Naive thymus-derived CD4-positive, alpha-beta T cell (primary cell): Measurements from ENCODE around the gene MANSC1. TPM values are rescaled to one million over a fixed set of nuclear protein-coding genes. Genes with fewer than 3 reads are reported as not detected.
A peak's percentile ranks its signal among the peaks of the same experiment; 100 is the strongest.

Experiments
- ATAC-seq: fragments of 150-1000 bp; cut with Tn5 transposase; 2 replicates; pipeline ENCODE4 v1.10.0; 2021; ENCODE audit warnings: mild to moderate bottlenecking, moderate library complexity
- CTCF ChIA-PET: fragments of 350-600 bp; sonication (Branson Sonifier 250); formaldehyde crosslinking; loops from one replicate; lab custom pipeline; 2021; ENCODE audit warnings: antibody characterized with exemption; lab: Charles Lee
- POLR2A ChIA-PET: fragments of 350-600 bp; sonication (Branson Sonifier 250); formaldehyde crosslinking; loops from one replicate; lab custom pipeline; 2021; ENCODE audit warnings: antibody characterized with exemption, inconsistent platforms; lab: Charles Lee
- DNase-seq, 9 donors: peaks; one replicate each; pipeline versions ENCODE4 v3.0.0 to v3.0.0-alpha.2; 2020 to 2022; ENCODE audit warnings: mixed read lengths in 1 of 9
- H3K27ac ChIP-seq: one replicate; pipeline ENCODE4 v1.7.0; 2013; ENCODE audit warnings: mild to moderate bottlenecking, low read depth, low read length, moderate library complexity
- H3K27me3 ChIP-seq, 2 donors: one replicate each; pipeline ENCODE4 v1.7.0; 2013; ENCODE audit warnings: low read length in 2 of 2, mild to moderate bottlenecking in 2 of 2, moderate library complexity in 2 of 2; ENCODE audit not compliant: control insufficient read depth in 2 of 2, insufficient read depth in 2 of 2
- H3K36me3 ChIP-seq, 3 experiments: 1 replicate in 2 of 3; 2 replicates in 1 of 3; pipeline ENCODE4 v1.7.0; 2013; ENCODE audit warnings: low read length in 3 of 3, mild to moderate bottlenecking in 3 of 3, moderate library complexity in 1 of 3; ENCODE audit not compliant: insufficient read depth in 3 of 3, control insufficient read depth in 2 of 3
- H3K4me1 ChIP-seq, 2 donors: one replicate each; pipeline ENCODE4 v1.7.0; 2013; ENCODE audit warnings: low read length in 2 of 2, mild to moderate bottlenecking in 2 of 2, moderate library complexity in 1 of 2; ENCODE audit not compliant: control insufficient read depth in 2 of 2, insufficient read depth in 2 of 2
- H3K4me3 ChIP-seq: 2 replicates; pipeline ENCODE4 v1.7.0; 2013; ENCODE audit warnings: mild to moderate bottlenecking, low read length
- H3K9me3 ChIP-seq, 3 experiments: 1 replicate in 2 of 3; 2 replicates in 1 of 3; pipeline ENCODE4 v1.7.0; 2013; ENCODE audit warnings: low read length in 3 of 3; ENCODE audit not compliant: control insufficient read depth in 2 of 3
- H3K27ac Mint-ChIP-seq, 9 donors: one replicate each; pipeline ENCODE4 v1.8.0; 2020 to 2022; ENCODE audit warnings: mixed read lengths in 9 of 9, mild to moderate bottlenecking in 8 of 9, moderate library complexity in 5 of 9, inconsistent platforms in 2 of 9
- H3K27me3 Mint-ChIP-seq, 5 donors: one replicate each; pipeline ENCODE4 v1.8.0; 2021 to 2022; ENCODE audit warnings: mixed read lengths in 5 of 5, mild to moderate bottlenecking in 1 of 5
- H3K36me3 Mint-ChIP-seq, 5 donors: one replicate each; pipeline ENCODE4 v1.8.0; 2020 to 2022; ENCODE audit warnings: mixed read lengths in 5 of 5, mild to moderate bottlenecking in 3 of 5, inconsistent platforms in 1 of 5
- H3K4me1 Mint-ChIP-seq, 7 donors: one replicate each; pipeline ENCODE4 v1.8.0; 2020 to 2022; ENCODE audit warnings: mixed read lengths in 7 of 7, mild to moderate bottlenecking in 3 of 7, inconsistent platforms in 1 of 7
- H3K4me3 Mint-ChIP-seq, 10 donors: one replicate each; pipeline ENCODE4 v1.8.0; 2020 to 2022; ENCODE audit warnings: mild to moderate bottlenecking in 10 of 10, mixed read lengths in 10 of 10, moderate library complexity in 6 of 10, inconsistent platforms in 2 of 10
- H3K9me3 Mint-ChIP-seq, 11 donors: one replicate each; pipeline ENCODE4 v1.8.0; 2020 to 2022; ENCODE audit warnings: mixed read lengths in 11 of 11, mild to moderate bottlenecking in 4 of 11, inconsistent platforms in 1 of 11, moderate library complexity in 1 of 11
- intact Hi-C, 2 donors: fragments of 100-400 bp; cut with micrococcal nuclease; formaldehyde crosslinking; loops; one replicate each; pipeline ENCODE4 v1.15.1; 2023
- polyA plus RNA-seq, 2 donors: library from polyadenylated mRNA; unstranded; fragments of 300-500 nt; fragmentation: Illumina TruSeq; gene quantifications; one replicate each; pipeline ENCODE4 v1.2.3, GENCODE V29; 2021
- total RNA-seq, 6 experiments: library from RNA in 5 of 6; stranded (reverse) in 5 of 6; gene quantifications; 1 replicate in 5 of 6; 2 replicates in 1 of 6; pipeline ENCODE4 v1.2.3 and lab custom pipeline; 2021 to 2026

Gene MANSC1
- total and polyA plus RNA-seq, 7 experiments from 2014 or later: 0.60 to 4.2 (median 0.97) TPM

DNA sequence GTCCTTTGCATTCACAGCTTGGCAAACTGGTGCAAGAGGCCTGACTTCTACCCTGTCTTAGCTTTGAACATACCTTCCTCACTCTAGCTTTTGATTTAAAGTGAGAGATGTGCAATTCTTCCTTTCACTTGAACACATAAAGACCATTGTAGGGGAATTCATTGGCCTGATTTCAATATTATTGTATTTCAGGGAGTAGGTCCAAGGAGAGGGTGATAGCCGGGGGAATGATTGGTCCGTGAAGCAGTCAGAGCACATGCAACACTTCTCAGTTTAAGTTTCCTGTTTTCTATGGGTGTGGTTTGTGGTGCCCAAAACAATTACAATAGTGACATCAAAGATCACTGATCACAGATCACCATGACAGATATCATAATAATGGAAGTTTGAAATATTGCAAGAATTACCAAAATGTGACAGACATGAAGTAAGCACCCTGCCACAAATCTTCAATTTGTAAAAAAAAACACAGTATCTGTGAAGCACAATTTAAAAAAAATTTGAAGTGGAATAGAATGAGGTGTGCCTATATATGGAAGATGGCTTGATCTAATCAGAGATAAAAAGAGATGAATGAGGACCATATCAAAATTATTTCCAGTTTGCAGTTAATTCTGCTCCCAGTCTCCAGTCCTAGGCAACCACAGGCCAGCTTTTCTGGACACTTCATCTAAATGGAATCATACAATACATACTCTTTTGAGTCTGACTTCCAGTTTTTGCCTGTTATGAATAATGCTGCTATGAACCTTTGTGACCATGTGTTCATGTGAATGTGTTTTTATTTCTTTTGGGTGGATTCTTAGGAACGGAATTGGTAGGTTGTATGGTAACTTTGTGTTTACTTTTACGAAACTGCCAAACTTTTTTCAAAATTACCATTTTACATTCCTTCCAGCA lies 30.0 kb upstream of the MANSC1 start:
- H3K4me3 ChIP-seq: no peak overlapping the region
- Mint-ChIP-seq H3K36me3 (peaks cover 0 to 42% (median 37%) of the 10 kb centered on the region in 5 donors), H3K4me1 (peaks cover 16 to 62% (median 52%) of the 10 kb centered on the region in 7 donors), H3K27ac (peak overlapping the region; percentile 78 to 98 (median 91)), H3K27me3 (no peaks in the 10 kb centered on the region), H3K9me3 (peaks cover 0 to 11% (median 0%) of the 10 kb centered on the region in 11 donors), H3K4me3 (peak overlapping the region in 7 of 10 donors; percentile 7 to 65 (median 30))
- no peaks in the 10 kb centered on the region for H3K27me3 ChIP-seq
- POLR2A ChIA-PET: interaction anchor here (0.5 to 4.3 kb wide), 17 partner anchors 15 to 345 kb away, joined by 3 to 27 read pairs (median 3); partner anchors contain the start of gene DUSP16
- peaks cover 0 to 4% (median 0%) of the 10 kb centered on the region in 3 experiments for H3K36me3 ChIP-seq
- H3K4me1 ChIP-seq: peaks cover 21 to 68% of the 10 kb centered on the region in 2 donors
- peak overlapping the region; percentile 56 for H3K27ac ChIP-seq
- intact Hi-C loops: loop anchor here (1.0 to 5.0 kb wide), 3 partner anchors 63 to 407 kb away; partner anchors contain the start of gene APOLD1 (in 1 of the 2)
- DNase-seq (peak in 7 of 9 donors; percentile 56 to 82 (median 72)), ATAC-seq (peak; percentile 92)
- CTCF ChIA-PET: interaction anchor here (0.6 to 7.1 kb wide), 8 partner anchors 30 to 356 kb away, joined by 3 to 91 read pairs (median 4); partner anchors contain the start of genes DUSP16 and MANSC1
- H3K9me3 ChIP-seq: no peaks in the 10 kb centered on the region

DNA sequence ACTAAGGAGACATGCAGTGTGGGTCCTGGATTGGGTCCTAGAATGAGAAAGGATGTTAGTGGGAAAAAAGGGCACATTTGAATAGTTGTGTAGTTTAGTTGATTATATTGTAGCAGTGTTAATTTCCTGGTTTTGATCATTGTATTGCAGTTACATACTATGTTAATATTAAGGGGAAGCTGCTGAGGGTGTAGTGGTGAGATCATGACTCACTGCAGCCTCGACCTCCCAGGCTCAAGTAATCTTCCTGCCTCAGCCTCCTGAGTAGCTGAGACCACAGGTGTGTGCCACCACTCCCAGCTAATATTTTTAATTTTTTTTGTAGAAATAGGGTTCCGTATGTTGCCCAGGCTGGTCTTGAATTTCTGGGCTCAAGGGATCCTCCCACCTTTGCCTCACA lies 28.6 kb upstream of the MANSC1 start:
- Histone ChIP-seq H3K36me3 (peaks cover 0 to 3% (median 0%) of the 10 kb centered on the region in 3 experiments), H3K4me3 (no peak overlapping the region), H3K27me3 (no peaks in the 10 kb centered on the region), H3K27ac (no peak overlapping the region), H3K4me1 (peaks cover 14 to 53% of the 10 kb centered on the region in 2 donors), H3K9me3 (no peaks in the 10 kb centered on the region)
- intact Hi-C loops: loop anchor here in 1 of 2 donors (5.0 kb wide), 1 partner anchor 409 kb away; the partner anchor contains the start of gene APOLD1
- no peaks in the 10 kb centered on the region for H3K27me3 Mint-ChIP-seq
- ChIA-PET CTCF (interaction anchor here (0.6 to 7.1 kb wide), 8 partner anchors 184 to 532 kb away, joined by 3 to 91 read pairs (median 6); partner anchors contain the start of gene DUSP16), POLR2A (interaction anchor here (1.2 to 4.3 kb wide), 9 partner anchors 88 to 356 kb away, joined by 3 to 27 read pairs (median 5); partner anchors contain the start of gene DUSP16)
- H3K27ac Mint-ChIP-seq: peak overlapping the region; percentile 26 to 91 (median 84)
- peaks cover 0 to 9% (median 0%) of the 10 kb centered on the region in 11 donors for H3K9me3 Mint-ChIP-seq
- peaks cover 7 to 48% (median 42%) of the 10 kb centered on the region in 7 donors for H3K4me1 Mint-ChIP-seq
- DNase-seq (no peak), ATAC-seq (no peak)
- H3K36me3 Mint-ChIP-seq: peaks cover 2 to 31% (median 26%) of the 10 kb centered on the region in 5 donors
- H3K4me3 Mint-ChIP-seq: peak overlapping the region in 1 of 10 donors; percentile 35

DNA sequence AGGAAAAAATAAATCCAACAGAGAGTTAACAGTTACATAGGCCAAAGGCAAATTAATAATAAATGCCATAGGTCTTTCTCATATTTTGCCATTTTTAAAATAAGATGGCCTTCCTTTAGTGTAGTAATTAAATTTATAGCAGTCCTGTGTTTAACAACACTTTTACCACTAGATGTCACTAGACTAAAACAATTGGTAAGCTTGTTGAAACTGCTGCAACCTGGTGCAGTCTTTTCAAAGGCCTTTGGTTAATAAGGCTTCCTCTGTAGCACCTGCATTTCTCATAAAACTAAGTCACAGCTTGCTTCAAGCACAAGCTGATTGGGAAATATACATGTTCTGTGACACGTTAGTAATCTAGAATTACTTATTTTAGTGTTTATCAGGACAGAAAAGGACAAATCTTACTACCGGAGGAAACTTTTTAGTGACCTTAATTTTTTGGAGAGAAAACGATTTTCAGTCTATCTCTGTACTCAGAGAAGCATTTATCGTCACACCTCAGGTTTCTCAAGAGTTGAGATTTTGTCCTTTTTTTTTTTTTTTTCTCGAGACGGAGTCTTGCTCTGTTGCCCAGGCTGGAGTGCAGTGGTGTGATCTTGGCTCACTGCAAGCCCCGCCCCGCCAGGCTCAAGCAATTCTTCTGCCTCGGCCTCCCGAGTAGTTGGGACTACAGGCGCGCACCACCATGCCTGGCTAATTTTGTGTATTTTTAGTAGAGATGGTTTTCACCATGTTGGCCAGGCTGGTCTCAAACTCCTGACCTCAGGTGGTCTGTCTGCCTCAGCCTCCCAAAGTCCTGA lies 26.8 kb upstream of the MANSC1 start:
- intact Hi-C loops: loop anchor here (1.0 to 5.0 kb wide), 19 partner anchors 13 to 835 kb away; partner anchors contain the start of genes GPR19 (in 2 of the 2), APOLD1 (in 1 of the 2), BORCS5 (in 1 of the 2) and CDKN1B (in 1 of the 2)
- Histone ChIP-seq H3K4me1 (peaks cover 14 to 42% of the 10 kb centered on the region in 2 donors), H3K36me3 (no peaks in the 10 kb centered on the region), H3K27ac (no peak overlapping the region), H3K4me3 (no peak overlapping the region), H3K9me3 (no peaks in the 10 kb centered on the region), H3K27me3 (no peaks in the 10 kb centered on the region)
- CTCF ChIA-PET: interaction anchor here (0.7 to 7.1 kb wide), 30 partner anchors 9 to 412 kb away, joined by 3 to 91 read pairs (median 4); partner anchors contain the start of gene DUSP16
- peak in 7 of 9 donors; percentile 58 to 84 (median 72) for DNase-seq
- POLR2A ChIA-PET: interaction anchor here (0.5 to 4.3 kb wide), 21 partner anchors 19 to 360 kb away, joined by 3 to 27 read pairs (median 4); partner anchors contain the start of gene DUSP16
- Mint-ChIP-seq H3K36me3 (peaks cover 3 to 28% (median 24%) of the 10 kb centered on the region in 5 donors), H3K27ac (peak overlapping the region in 6 of 9 donors; percentile 46 to 86 (median 66)), H3K9me3 (peaks cover 0 to 5% (median 0%) of the 10 kb centered on the region in 11 donors), H3K27me3 (no peaks in the 10 kb centered on the region), H3K4me3 (no peak overlapping the region), H3K4me1 (peaks cover 7 to 50% (median 44%) of the 10 kb centered on the region in 7 donors)
- ATAC-seq: peak; percentile 63

- no peaks in the 10 kb centered on the region for H3K27me3 Mint-ChIP-seq
- Histone ChIP-seq H3K9me3 (no peaks in the 10 kb centered on the region), H3K4me1 (peaks cover 3 to 11% of the 10 kb centered on the region in 2 donors), H3K27ac (no peak overlapping the region), H3K36me3 (no peaks in the 10 kb centered on the region), H3K4me3 (no peak overlapping the region), H3K27me3 (no peaks in the 10 kb centered on the region)
- H3K4me1 Mint-ChIP-seq: peaks cover 11 to 37% (median 29%) of the 10 kb centered on the region in 7 donors
- ATAC-seq: no peak
- H3K4me3 Mint-ChIP-seq: no peak overlapping the region
- POLR2A ChIA-PET: interaction anchor here (0.7 kb wide), 1 partner anchor 16 kb away, joined by 4 read pairs; no protein-coding TSS in a partner anchor
- CTCF ChIA-PET: interaction anchor here (7.1 kb wide), 1 partner anchor 363 kb away, joined by 91 read pairs; no protein-coding TSS in a partner anchor
- no peak for DNase-seq
- no peaks in the 10 kb centered on the region for H3K9me3 Mint-ChIP-seq
- intact Hi-C loops: no loop called here
- peak overlapping the region in 7 of 9 donors; percentile 9 to 79 (median 56) for H3K27ac Mint-ChIP-seq
- H3K36me3 Mint-ChIP-seq: peaks cover 5 to 36% (median 25%) of the 10 kb centered on the region in 5 donors
Observed at GRCh38 chr12:12372946-12373722, 23.1 kb upstream of the MANSC1 start.

- POLR2A ChIA-PET: interaction anchor here (0.8 to 1.8 kb wide), 2 partner anchors 10 to 353 kb away, joined by 3 to 22 read pairs; partner anchors contain the start of gene BORCS5
- peaks cover 6 to 36% (median 30%) of the 10 kb centered on the region in 5 donors for H3K36me3 Mint-ChIP-seq
- H3K4me3 ChIP-seq: no peak overlapping the region
- peaks cover 0 to 5% (median 0%) of the 10 kb centered on the region in 3 experiments for H3K36me3 ChIP-seq
- no peak for ATAC-seq
- H3K4me3 Mint-ChIP-seq: peak overlapping the region in 1 of 10 donors; percentile 7
- peak overlapping the region in 5 of 9 donors; percentile 16 to 58 (median 32) for H3K27ac Mint-ChIP-seq
- DNase-seq: no peak
- no peaks in the 10 kb centered on the region for H3K9me3 ChIP-seq
- no peaks in the 10 kb centered on the region for H3K9me3 Mint-ChIP-seq
- H3K27me3 Mint-ChIP-seq: no peaks in the 10 kb centered on the region
- H3K4me1 Mint-ChIP-seq: peaks cover 27 to 52% (median 45%) of the 10 kb centered on the region in 7 donors
- intact Hi-C loops: no loop called here
- no peak overlapping the region for H3K27ac ChIP-seq
- peaks cover 0 to 10% of the 10 kb centered on the region in 2 donors for H3K4me1 ChIP-seq
- no peaks in the 10 kb centered on the region for H3K27me3 ChIP-seq
- CTCF ChIA-PET: interaction anchor here (0.8 to 2.3 kb wide), 5 partner anchors 10 to 369 kb away, joined by 3 to 10 read pairs (median 5); partner anchors contain the start of gene BORCS5
Observed at GRCh38 chr12:12367482-12367998, 17.5 kb upstream of the MANSC1 start.
